Esophagus squamous epithelium (tissue), 5 donors: ENCODE results near the gene TMEM263. TPM values are rescaled to one million over a fixed set of nuclear protein-coding genes. Genes with fewer than 3 reads are reported as not detected.

Experiments
- DNase-seq: peaks from one replicate; lab custom pipeline; 2025; lab: John Stamatoyannopoulos, UW
- H3K27ac ChIP-seq, 4 donors: fragments of 200-600 bp; sonication (generic); one replicate each; pipeline ENCODE4 v1.5.1; 2016 to 2019; ENCODE audit warnings: mild to moderate bottlenecking in 1 of 4
- H3K27me3 ChIP-seq, 4 donors: fragments of 200-600 bp; sonication (generic); 1 replicate in 3 of 4; 2 replicates in 1 of 4; pipeline versions ENCODE4 v1.5.1 to v1.6.0; 2017 to 2021; ENCODE audit warnings: antibody characterized with exemption in 1 of 4
- H3K36me3 ChIP-seq, 3 donors: fragments of 200-600 bp; sonication (generic); one replicate each; pipeline ENCODE4 v1.5.1; 2016 to 2019
- H3K4me1 ChIP-seq, 3 donors: fragments of 200-600 bp; sonication (generic); one replicate each; pipeline ENCODE4 v1.5.1; 2017 to 2019
- H3K4me3 ChIP-seq, 4 donors: fragments of 200-600 bp; sonication (generic); 1 replicate in 3 of 4; 2 replicates in 1 of 4; pipeline ENCODE4 v1.5.1; 2016 to 2019; ENCODE audit warnings: mild to moderate bottlenecking in 2 of 4, moderate library complexity in 1 of 4
- H3K9me3 ChIP-seq, 3 donors: fragments of 200-600 bp; sonication (generic); one replicate each; pipeline ENCODE4 v1.5.1; 2016 to 2019
- POLR2A ChIP-seq, 4 donors: fragments of 450-650 bp; IDR thresholded peaks; one replicate each; pipeline ENCODE4 v1.6.1; 2017; ENCODE audit warnings: antibody characterized with exemption in 4 of 4, mild to moderate bottlenecking in 4 of 4, moderate library complexity in 3 of 4
- WGBS, 2 donors: methylation state at CpG; one replicate each; pipeline ENCODE4 v1.1.5; 2018; 5-methylcytosine and 5-hydroxymethylcytosine counted together
- intact Hi-C: fragments of 100-400 bp; cut with DNase I; formaldehyde crosslinking; loops from one replicate; pipeline ENCODE4 v1.15.0; 2022
- total RNA-seq, 4 donors: library from RNA; depleted of rRNA; stranded (reverse); fragments of >200 nt; gene quantifications; one replicate each; pipeline ENCODE4 v1.1.0, GENCODE V29; 2016
- TF ChIP-seq, protein P1 (sequence below), 6 experiments: fragments of 450-650 bp in 4 of 6; fragments of 200-600 bp in 2 of 6; sonication (generic) in 2 of 6; IDR thresholded peaks; one replicate each; pipeline ENCODE4 v1.5.1; 2016 to 2019; ENCODE audit warnings: antibody characterized with exemption in 6 of 6, mild to moderate bottlenecking in 4 of 6, moderate library complexity in 4 of 6
- donor health status: DM: yes; HTN: yes; CAD: no.

TMEM263 gene
- total RNA-seq, 4 donors from 2014 or later, result 5.1 to 12.0 (median 8.6) TPM

DNA sequence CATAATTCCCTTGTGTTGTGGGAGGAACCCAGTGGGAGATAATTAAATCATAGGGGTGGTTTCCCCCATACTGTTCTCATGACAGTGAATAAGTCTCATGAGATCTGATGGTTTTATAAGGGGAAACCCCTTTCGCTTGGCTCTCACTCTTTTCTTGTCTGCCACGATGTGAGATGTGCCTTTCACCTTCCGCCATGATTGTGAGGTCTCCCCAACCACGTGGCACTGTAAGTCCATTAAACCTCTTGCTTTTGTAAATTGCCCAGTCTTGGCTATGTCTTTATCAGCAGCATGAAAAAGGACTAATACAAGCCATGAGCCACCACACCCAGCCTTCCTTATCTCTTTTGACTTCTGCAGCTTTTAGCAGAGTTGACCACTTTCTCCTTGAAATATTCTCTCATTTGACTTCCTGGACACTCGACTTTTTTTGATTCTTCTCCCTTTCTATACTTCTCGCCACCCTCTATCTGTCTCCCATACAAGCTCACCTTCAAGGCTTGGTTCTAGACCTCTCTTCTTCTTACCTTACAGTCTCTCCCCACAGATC, 29.0 kb downstream of the TMEM263 start:
- 90 to 94% methylated on average over 6 of the region's 6 CpGs for WGBS, 2 donors
- Histone ChIP-seq H3K27me3 (no peaks in the 10 kb centered on the region), H3K4me3 (no peak overlapping the region), H3K9me3 (no peaks in the 10 kb centered on the region), H3K27ac (no peak overlapping the region), H3K4me1 (peaks cover 0 to 46% (median 11%) of the 10 kb centered on the region in 3 donors), H3K36me3 (peaks cover 0 to 15% (median 0%) of the 10 kb centered on the region in 3 donors)
- no peak for DNase-seq
- intact Hi-C loops, result no loop called here
- TF ChIP-seq, protein P1, sequence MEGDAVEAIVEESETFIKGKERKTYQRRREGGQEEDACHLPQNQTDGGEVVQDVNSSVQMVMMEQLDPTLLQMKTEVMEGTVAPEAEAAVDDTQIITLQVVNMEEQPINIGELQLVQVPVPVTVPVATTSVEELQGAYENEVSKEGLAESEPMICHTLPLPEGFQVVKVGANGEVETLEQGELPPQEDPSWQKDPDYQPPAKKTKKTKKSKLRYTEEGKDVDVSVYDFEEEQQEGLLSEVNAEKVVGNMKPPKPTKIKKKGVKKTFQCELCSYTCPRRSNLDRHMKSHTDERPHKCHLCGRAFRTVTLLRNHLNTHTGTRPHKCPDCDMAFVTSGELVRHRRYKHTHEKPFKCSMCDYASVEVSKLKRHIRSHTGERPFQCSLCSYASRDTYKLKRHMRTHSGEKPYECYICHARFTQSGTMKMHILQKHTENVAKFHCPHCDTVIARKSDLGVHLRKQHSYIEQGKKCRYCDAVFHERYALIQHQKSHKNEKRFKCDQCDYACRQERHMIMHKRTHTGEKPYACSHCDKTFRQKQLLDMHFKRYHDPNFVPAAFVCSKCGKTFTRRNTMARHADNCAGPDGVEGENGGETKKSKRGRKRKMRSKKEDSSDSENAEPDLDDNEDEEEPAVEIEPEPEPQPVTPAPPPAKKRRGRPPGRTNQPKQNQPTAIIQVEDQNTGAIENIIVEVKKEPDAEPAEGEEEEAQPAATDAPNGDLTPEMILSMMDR (IDR thresholded peaks at IDR 0.05), result no peak
- TF ChIP-seq POLR2A (IDR thresholded peaks at IDR 0.05), result no peak

DNA sequence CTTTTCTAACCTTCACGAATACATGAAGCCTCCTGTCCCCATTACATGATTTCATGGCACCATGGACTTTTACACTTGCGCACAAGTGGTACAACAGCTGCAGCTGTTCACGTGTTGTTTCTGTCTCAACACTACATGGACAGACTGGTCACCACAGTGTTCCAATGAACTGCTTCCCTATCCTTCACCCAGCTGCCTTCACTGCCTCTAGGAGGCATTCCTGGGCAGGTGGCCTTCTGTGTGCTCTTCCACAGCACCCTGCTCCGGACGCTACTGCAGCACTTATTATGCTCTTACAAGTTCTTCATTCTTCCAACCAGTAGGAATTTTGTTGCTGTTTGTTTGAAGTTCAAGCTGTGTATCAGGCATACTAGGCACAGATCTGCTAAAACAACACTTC, 29.8 kb downstream of the TMEM263 start:
- H3K4me3 ChIP-seq, result peak overlapping the region in 2 of 4 donors; percentile 64 to 89
- 90 to 96% methylated on average over 5 of the region's 5 CpGs for WGBS, 2 donors
- DNase-seq, result no peak

DNA sequence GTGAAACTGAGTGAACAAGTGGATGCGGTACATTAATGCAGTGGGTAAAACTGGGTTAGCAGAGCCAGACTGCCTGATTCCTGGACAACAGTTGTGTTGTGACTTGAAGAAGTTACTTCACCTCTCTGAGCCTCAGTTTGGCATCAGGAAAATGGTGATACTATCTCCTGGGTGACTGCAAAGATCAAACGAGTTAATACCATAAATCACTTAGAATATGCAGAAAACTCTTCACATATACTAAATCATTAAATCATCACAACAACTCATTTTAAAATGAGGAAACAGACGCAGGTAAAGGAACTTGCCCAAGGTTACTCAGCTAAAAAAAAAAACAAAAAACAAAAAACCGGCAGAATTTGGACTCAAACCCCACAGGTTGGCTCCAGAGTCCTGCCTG, 30.4 kb downstream of the TMEM263 start:
- intact Hi-C loops, result no loop called here

More for the DNA sequence above, 29.8 kb downstream of the TMEM263 start:
- peaks cover 0 to 15% (median 0%) of the 10 kb centered on the region in 3 donors for H3K36me3 ChIP-seq
- H3K27ac ChIP-seq, result no peak overlapping the region
- TF ChIP-seq, protein P1 (IDR thresholded peaks at IDR 0.05), result no peak
- TF ChIP-seq POLR2A (IDR thresholded peaks at IDR 0.05), result no peak
- peaks cover 0 to 48% (median 11%) of the 10 kb centered on the region in 3 donors for H3K4me1 ChIP-seq
- no peaks in the 10 kb centered on the region for H3K27me3 ChIP-seq
- intact Hi-C loops, result no loop called here
- no peaks in the 10 kb centered on the region for H3K9me3 ChIP-seq

DNA sequence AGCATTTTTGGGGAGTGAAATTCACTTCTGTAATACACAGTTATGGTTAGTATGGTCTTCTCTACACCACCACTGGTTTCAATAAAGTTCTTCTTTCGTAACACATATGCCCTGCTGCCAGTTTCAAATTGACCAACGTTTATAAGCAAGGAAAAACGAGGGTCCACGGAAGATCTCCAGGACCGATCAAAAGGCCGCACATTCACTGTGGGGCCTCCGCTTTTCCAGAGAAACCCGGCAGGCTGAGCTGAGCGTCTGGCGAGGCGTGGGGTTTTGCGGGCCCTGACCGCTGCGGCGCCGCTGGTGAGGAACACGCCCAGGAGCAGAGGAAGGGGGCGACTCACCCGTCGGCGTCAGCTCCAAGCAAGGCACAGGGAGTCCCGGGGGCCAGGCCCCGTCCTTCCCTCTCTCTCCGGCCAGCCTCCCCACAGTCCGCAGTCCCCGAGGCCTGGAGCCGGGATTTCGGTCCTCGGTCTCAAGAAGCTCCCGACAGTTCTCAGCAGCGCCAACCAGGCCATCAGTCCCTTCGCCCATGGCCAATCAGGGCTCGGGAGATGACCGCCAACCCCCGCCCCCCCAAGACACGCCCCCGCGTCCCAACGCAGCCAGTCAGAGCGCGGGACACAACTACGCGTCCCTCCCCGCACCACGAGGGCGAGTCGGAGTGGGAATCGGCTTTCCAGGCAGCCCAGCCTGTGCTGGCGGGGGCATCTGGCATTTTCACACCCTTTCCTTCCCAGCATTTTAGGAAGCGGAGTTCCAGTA, 31.1 kb downstream of the TMEM263 start, which contains the start of gene MTERF2:
Gene MTERF2 (minus strand): TSS at position 522 of the 765 bp plus-strand sequence. CDS start 8,432 bp downstream, outside the sequence.
- Histone ChIP-seq H3K4me3 (peak within 1 kb of the TSS; percentile 64 to 92 (median 77)), H3K27me3 (no peaks in the 10 kb centered on the region), H3K9me3 (no peaks in the 10 kb centered on the region), H3K4me1 (peaks cover 0 to 43% (median 11%) of the 10 kb centered on the region in 3 donors), H3K36me3 (peaks cover 0 to 15% (median 0%) of the 10 kb centered on the region in 3 donors), H3K27ac (peak within 1 kb of the TSS; percentile 81 to 96 (median 94))
- intact Hi-C loops, result no loop called here
- TF ChIP-seq, protein P1 (IDR thresholded peaks at IDR 0.05), result no peak
- TF ChIP-seq POLR2A (IDR thresholded peaks at IDR 0.05), result peak in 3 of 4 donors; percentile 33 to 65 (median 59)
- peak; percentile 54 for DNase-seq
- WGBS, 2 donors, result 0 to 1% methylated on average over 7 to 25 of the region's 50 CpGs

More for the DNA sequence above, 30.4 kb downstream of the TMEM263 start:
- TF ChIP-seq, protein P1 (IDR thresholded peaks at IDR 0.05), result no peak
- no peak for TF ChIP-seq POLR2A (IDR thresholded peaks at IDR 0.05)
- peak overlapping the region; percentile 64 to 92 (median 77) for H3K4me3 ChIP-seq
- peak overlapping the region; percentile 81 to 96 (median 94) for H3K27ac ChIP-seq
- no peaks in the 10 kb centered on the region for H3K9me3 ChIP-seq
- H3K4me1 ChIP-seq, result peaks cover 0 to 48% (median 11%) of the 10 kb centered on the region in 3 donors
- DNase-seq, result no peak
- H3K36me3 ChIP-seq, result peaks cover 0 to 15% (median 0%) of the 10 kb centered on the region in 3 donors
- WGBS, 2 donors, result 14 to 15% methylated on average over 4 of the region's 4 CpGs
- no peaks in the 10 kb centered on the region for H3K27me3 ChIP-seq
